ENCODE data around the gene CNTNAP5.

DNA sequence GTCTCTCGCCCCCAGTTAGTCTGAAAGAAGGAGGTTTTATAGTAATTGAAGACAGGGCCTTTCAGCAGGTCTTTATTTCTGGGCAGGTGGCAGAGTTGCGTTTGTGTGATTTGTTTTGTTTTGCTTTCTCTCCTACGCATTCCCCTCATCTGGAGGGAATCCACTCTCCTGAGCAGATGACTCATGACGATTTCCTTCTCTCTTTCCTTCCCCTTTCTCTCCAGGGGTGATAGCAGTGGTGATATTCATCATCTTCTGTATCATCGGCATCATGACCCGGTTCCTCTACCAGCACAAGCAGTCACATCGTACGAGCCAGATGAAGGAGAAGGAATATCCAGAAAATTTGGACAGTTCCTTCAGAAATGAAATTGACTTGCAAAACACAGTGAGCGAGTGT is 888.8 kb downstream of the CNTNAP5 start:
- TF ChIP-seq, protein P1, sequence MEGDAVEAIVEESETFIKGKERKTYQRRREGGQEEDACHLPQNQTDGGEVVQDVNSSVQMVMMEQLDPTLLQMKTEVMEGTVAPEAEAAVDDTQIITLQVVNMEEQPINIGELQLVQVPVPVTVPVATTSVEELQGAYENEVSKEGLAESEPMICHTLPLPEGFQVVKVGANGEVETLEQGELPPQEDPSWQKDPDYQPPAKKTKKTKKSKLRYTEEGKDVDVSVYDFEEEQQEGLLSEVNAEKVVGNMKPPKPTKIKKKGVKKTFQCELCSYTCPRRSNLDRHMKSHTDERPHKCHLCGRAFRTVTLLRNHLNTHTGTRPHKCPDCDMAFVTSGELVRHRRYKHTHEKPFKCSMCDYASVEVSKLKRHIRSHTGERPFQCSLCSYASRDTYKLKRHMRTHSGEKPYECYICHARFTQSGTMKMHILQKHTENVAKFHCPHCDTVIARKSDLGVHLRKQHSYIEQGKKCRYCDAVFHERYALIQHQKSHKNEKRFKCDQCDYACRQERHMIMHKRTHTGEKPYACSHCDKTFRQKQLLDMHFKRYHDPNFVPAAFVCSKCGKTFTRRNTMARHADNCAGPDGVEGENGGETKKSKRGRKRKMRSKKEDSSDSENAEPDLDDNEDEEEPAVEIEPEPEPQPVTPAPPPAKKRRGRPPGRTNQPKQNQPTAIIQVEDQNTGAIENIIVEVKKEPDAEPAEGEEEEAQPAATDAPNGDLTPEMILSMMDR (IDR thresholded peaks at IDR 0.05; ENCODE audit: low read length), result no peak
- TF ChIP-seq EZH2 (optimal IDR thresholded peaks at IDR 0.05; ENCODE audit: low read depth, low read length) (no peak), EZH2phosphoT487 (IDR thresholded peaks at IDR 0.05; ENCODE audit: low read length) (no peak)

Data from MM.1S (cell line).